Measurements from ENCODE around the gene KLHL36.

The KLHL36 gene

GRCh38 chr16:84647828-84648594 is at the start of gene KLHL36:
TSS of gene KLHL36 (plus strand) at chr16:84648511. CDS start at chr16:84650868, 2,357 bp downstream.
- no peak for DNase-seq

- DNase-seq = no peak
Measured at GRCh38 chr16:84599521-84600202, 48.6 kb upstream of the KLHL36 start.

- no peak for DNase-seq
Measured at GRCh38 chr16:84600343-84601229, 47.7 kb upstream of the KLHL36 start.

DNA sequence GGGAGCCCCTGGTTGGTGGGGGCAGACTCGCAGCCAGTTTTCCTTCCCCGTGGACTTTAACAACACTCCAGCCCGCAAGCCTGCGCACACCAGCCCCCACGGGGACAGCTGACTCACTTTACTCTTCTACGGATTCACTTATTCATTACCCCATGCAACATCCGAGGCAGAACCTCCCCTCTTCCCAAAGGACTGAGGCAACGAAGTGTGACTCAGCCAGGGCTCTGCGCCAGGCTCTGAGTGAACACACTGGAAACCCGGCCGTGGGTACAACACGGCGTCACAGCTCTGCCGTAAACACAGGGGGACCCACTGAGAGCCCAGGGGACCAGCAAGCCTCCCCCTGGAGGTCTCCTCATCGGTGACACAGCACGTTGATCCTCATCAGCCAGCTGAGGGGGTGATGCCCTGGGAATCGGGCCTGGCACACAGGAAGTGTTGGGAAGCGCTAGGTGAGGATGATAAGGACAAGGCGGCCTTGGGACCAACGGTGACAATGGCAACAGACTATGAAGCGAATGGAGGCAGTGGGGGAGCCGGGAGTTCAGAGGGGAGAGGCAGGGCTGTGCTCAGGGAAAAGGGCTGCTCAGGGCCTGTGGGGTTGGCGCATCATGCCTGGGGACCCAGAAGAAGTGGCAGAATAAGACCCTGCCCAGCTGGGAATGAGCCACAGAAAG is 45.0 kb upstream of the KLHL36 start:
- DNase-seq = no peak

DNA sequence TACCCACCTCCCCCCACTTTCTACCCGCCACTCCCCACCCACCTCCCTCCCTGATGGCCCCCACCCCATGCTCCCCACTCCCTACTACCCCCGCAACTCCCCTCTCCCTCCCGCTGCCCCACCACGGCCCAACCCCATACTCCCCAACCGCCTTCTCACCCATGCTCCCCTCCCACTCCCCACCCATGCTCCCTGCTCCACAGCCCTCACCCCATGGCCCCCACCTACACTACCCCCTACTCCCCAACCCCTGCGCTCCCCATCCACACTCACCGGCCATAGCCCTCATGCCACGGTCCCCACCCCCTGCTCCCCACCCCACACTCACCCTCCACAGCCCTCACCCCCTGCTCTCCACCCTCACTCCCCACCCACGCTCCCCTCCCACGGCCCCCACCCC is 44.4 kb upstream of the KLHL36 start:
- no peak for DNase-seq

- DNase-seq = no peak
Measured at GRCh38 chr16:84604477-84605013, 43.8 kb upstream of the KLHL36 start.

GRCh38 chr16:84605339-84605848 is 42.9 kb upstream of the KLHL36 start:
- no peak for DNase-seq

DNA sequence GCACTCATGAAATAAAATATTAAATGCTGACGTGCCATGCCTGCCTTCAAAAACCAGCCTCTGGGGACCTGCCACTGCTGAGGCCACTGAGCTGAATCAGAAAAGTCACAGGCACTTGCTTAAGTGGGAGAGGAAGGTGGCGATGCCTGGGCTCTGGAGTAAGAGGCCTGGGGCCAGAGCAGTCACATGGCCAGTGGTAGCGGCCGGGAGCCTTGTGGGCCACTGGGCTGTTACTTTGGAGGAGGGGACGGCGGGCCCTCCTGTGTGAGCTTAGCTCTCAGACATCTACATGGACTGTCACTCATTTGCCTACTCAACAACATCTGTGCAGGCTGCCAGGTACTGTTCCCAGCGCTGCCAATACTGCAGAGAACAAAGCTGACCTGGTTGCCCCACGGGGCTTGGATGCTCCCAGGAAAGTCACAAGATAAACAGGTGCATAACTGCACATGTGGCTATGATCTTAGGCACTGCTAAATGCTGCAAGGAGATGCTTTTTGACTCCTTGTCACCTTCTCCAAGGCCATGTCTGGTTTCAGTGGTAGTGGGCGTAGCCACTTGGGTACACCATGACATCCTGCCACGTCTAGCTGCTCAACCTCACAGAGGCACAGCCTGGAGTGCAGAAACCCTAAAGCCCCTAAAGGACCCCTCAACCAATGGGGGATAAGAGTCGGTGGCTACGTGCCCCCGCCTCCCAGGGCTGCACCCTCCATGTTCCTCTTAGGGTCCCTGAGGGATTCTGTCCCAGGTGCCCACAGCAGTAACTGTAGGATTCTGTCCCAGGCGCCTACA is 42.0 kb upstream of the KLHL36 start:
- DNase-seq = no peak

DNA sequence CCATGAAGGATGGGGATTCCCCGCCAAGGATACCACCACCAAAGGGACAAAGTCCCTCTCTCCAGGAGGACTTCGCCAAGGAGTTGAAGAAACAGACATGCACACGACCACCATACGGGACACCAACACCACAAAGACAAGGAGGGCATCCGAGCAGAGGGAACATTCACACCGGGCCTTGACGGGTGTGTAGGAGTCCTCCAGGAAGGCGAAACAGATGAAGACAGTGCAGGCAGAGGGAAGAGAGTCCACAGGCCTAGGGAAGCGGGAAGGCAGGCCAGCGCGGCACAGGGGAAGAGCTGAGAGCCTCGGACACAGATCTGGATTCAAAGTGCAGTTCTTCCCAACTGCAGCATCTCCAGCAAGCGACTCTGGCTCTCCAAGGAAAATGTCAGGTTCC is 41.2 kb upstream of the KLHL36 start:
- no peak for DNase-seq

- DNase-seq = no peak
Measured at GRCh38 chr16:84607694-84608093, 40.6 kb upstream of the KLHL36 start.

DNA sequence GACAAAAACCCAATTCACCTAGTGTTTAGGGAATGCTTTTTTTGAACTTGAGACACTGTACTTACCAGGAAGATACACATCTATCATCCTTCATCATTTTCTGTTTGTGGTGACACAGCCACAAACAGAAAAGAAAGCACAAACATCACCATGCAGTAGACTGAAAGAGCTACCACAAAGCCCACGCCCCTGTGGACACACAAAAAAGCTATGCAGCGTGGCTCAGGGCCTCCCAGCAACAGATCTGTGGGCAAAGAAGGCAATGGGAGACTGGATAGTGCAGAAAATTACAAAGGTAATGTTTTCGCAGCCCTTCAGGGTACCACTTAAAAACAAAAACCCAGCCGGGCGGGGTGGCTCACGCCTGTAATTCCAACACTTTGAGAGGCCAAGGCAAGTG is 40.0 kb upstream of the KLHL36 start:
- DNase-seq = no peak

DNA sequence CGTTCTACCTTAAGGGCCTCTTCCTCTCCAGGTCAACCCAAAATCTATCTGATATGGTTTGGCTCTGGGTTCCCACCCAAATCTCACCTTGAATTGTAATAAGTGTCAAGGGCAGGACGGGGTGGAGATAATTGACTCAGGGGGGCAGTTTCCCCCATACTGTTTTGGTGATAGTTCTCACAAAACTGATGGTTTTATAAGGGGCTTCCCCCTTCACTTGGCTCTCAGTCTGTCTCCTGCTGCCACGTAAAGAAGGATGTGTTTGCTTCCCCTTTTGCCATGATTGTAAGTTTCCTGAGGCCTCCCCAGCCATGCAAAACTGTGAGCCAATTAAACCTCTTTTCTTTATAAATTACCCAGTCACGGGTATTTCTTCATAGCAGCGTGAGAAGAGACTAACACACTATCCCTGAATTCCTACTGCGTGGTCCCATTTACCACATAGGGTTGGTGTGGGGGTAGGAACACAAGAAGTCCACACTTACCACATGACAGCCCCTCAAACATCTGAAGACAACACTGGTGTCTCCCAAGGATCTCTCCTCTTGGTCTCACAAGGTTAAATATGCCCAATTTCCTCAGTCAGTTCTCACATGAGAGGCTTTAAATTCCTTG is 38.6 kb upstream of the KLHL36 start:
- no peak for DNase-seq

- DNase-seq = no peak
Measured at GRCh38 chr16:84610376-84610775, 37.9 kb upstream of the KLHL36 start.

DNA sequence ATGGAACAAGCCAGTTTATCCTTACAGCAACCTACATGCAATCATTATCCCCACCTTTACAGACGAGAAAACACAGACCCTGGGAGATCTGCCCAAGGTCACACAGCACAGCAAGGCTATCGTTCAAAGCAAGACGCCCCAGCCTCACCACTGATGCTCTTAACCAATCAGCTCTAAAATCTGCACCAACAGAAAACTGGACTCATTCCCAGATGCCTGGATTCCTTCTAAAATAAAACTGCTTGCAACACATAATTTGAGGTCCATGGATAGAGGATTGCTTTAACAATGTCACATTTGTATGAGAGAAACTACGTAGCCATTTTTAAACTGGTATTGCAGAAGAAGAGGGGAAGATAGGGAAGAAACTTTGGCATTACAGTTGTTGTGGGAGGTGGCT is 37.3 kb upstream of the KLHL36 start:
- no peak for DNase-seq

DNA sequence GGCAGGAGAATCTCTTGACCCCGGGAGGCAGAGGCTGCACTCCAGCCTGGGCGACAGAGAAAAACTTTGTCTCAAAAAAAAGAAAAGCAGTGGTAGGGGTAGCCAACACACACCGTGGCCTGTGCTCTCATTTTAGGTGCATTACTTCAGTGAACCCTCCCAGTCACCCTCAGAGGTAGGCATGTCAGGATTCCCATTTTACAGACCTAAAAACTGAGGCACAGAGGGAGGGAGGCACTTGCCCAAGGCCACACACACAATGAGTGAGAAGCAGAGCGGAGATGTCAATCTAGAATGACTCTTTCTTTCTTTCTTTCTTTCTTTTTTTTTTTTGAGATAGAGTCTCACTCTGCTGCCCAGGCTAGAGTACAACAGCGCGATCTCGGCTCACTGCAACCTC is 35.6 kb upstream of the KLHL36 start:
- no peak for DNase-seq

DNA sequence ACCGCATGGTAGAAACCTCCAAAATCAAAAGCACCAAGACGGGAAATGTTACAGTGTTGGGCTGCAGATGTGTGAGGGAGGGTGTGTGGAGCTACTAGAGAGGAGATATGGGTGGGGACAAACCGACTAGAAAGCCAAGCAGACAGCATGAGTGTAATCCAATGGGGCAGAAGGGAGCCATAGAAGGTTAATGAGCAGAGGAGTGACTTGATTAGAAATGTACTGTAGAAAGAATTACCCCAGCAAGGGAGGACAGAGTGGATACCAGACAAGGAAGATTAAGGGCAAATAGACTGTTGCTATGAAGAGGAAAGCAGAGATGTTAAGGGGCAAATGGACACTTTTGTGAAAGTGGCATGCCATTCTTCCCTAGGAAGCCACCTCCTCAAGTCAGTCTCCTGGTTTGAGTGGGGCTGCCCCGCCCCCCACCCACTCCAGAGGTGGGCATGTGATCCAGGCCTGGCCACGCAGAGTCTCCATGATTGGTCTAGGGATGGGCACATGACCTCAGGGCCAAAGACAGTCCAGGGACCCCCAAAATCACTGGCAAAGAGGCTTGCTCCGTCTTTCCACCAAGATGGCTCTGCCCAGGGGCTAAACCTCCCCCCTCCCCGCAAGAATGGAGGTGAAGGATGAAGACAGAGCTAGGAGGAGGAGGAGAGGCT is 34.8 kb upstream of the KLHL36 start:
- no peak for DNase-seq

- no peak for DNase-seq
Measured at GRCh38 chr16:84614073-84614459, 34.2 kb upstream of the KLHL36 start.

- no peak for DNase-seq
Measured at GRCh38 chr16:84614623-84614967, 33.7 kb upstream of the KLHL36 start.

GRCh38 chr16:84614968-84615813 is 33.1 kb upstream of the KLHL36 start:
- no peak for DNase-seq

DNA sequence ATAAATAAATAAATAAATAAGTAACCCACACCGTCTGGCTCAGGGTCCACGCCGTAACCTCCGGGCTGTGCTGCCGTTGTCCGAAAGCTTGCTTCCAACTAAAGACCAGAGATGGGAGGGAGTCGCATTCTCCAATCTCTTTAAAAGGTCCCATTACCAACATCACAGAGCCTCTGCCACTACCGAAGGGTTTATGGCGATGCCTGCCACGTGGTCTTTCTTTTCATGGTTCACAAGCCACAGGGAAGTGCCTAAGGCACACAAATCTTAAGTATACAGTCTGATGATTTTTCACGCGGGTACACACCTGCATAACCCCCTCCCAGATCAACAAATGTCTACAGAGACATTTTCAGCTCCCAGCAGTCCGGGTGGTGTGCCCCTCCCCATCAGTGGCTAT is 31.8 kb upstream of the KLHL36 start:
- no peak for DNase-seq

All from NCI-H2029 treated with DMSO at 0.1 percent for 48 hours (cell line).